ENCODE measurements around the gene MS4A4A.

Gene MS4A4A

GRCh38 chr11:60310407-60310998 is 30.0 kb downstream of the MS4A4A start:
- no peak for TF ChIP-seq CTCF (IDR thresholded peaks at IDR 0.05; ENCODE audit: control extremely low read depth, extremely low read depth, low read depth, missing control alignments)
- ChIA-PET POLR2A (no interaction called here), CTCF (interaction anchor here (1.7 kb wide), 1 partner anchor 35 kb away, joined by 4 read pairs; no protein-coding TSS in a partner anchor)
- peak; percentile 55 for DNase-seq (ENCODE audit: extremely low spot score)

- TF ChIP-seq CTCF (IDR thresholded peaks at IDR 0.05; ENCODE audit: control extremely low read depth, extremely low read depth, low read depth, missing control alignments), result no peak
These were observed 34.3 kb downstream of the MS4A4A start for GRCh38 chr11:60314635-60315321.

GRCh38 chr11:60315871-60316270 is 35.4 kb downstream of the MS4A4A start:
- TF ChIP-seq CTCF (IDR thresholded peaks at IDR 0.05; ENCODE audit: control extremely low read depth, extremely low read depth, low read depth, missing control alignments), result no peak
- DNase-seq (ENCODE audit: extremely low spot score), result no peak
- POLR2A ChIA-PET, result no interaction called here
- CTCF ChIA-PET, result interaction anchor here (0.9 to 2.5 kb wide), 5 partner anchors 8 to 51 kb away, joined by 4 to 15 read pairs (median 9); no protein-coding TSS in a partner anchor

More at GRCh38 chr11:60314635-60315321, 34.3 kb downstream of the MS4A4A start:
- DNase-seq (ENCODE audit: extremely low spot score), result no peak
- POLR2A ChIA-PET, result no interaction called here
- CTCF ChIA-PET, result interaction anchor here (1.2 to 1.6 kb wide), 4 partner anchors 11 to 112 kb away, joined by 3 to 4 read pairs (median 4); no protein-coding TSS in a partner anchor

- POLR2A ChIA-PET, result no interaction called here
- CTCF ChIA-PET, result interaction anchor here (0.9 to 2.5 kb wide), 5 partner anchors 9 to 51 kb away, joined by 4 to 15 read pairs (median 9); no protein-coding TSS in a partner anchor
- TF ChIP-seq CTCF (IDR thresholded peaks at IDR 0.05; ENCODE audit: control extremely low read depth, extremely low read depth, low read depth, missing control alignments), result no peak
- DNase-seq (ENCODE audit: extremely low spot score), result no peak
These were observed 35.9 kb downstream of the MS4A4A start for GRCh38 chr11:60316317-60316716.

DNA sequence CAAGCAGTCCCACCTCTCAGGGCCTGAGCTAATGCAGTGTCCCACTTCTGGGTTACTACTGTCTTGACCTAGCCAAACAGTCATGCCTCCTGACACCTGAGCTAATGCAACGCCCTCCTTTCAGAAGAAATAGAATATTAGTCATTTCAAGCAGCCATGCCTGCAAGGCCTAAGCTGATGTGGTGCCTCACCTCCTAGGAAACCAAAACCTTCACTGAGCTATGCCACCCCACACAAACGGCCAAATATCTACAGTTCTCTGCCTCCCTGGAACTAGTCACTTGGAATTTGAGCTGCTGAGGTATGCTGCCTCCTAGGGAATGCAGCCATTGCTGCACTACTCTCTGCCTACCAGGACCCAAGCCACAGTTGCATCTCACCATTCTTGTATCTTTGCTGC is 38.3 kb downstream of the MS4A4A start:
- ChIA-PET CTCF (interaction anchor here (0.9 to 6.0 kb wide), 7 partner anchors 11 to 50 kb away, joined by 3 to 45 read pairs (median 3); no protein-coding TSS in a partner anchor), POLR2A (no interaction called here)

More for the DNA sequence above, 38.3 kb downstream of the MS4A4A start:
- TF ChIP-seq CTCF (IDR thresholded peaks at IDR 0.05; ENCODE audit: control extremely low read depth, extremely low read depth, low read depth, missing control alignments), result no peak
- no peak for DNase-seq (ENCODE audit: extremely low spot score)
